Measurements from ENCODE around the gene SMOC2.

GRCh38 chr6:168562576-168563151 is 121.7 kb downstream of the SMOC2 start:
- TF ChIP-seq POLR2AphosphoS5 (IDR thresholded peaks at IDR 0.05): no peak
- TF ChIP-seq, protein P1, sequence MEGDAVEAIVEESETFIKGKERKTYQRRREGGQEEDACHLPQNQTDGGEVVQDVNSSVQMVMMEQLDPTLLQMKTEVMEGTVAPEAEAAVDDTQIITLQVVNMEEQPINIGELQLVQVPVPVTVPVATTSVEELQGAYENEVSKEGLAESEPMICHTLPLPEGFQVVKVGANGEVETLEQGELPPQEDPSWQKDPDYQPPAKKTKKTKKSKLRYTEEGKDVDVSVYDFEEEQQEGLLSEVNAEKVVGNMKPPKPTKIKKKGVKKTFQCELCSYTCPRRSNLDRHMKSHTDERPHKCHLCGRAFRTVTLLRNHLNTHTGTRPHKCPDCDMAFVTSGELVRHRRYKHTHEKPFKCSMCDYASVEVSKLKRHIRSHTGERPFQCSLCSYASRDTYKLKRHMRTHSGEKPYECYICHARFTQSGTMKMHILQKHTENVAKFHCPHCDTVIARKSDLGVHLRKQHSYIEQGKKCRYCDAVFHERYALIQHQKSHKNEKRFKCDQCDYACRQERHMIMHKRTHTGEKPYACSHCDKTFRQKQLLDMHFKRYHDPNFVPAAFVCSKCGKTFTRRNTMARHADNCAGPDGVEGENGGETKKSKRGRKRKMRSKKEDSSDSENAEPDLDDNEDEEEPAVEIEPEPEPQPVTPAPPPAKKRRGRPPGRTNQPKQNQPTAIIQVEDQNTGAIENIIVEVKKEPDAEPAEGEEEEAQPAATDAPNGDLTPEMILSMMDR (IDR thresholded peaks at IDR 0.05): no peak
- no peak for TF ChIP-seq POLR2A (IDR thresholded peaks at IDR 0.05)
- TF ChIP-seq EP300 (IDR thresholded peaks at IDR 0.05): no peak
